Measurements from ENCODE around the gene SERTAD3.
A peak's percentile ranks its signal among the peaks of the same experiment; 100 is the strongest.
"Not testable (repeated sequence)": the region's sequence is repeated elsewhere in the genome, so short reads cannot be mapped to it uniquely, and the experiment has no call there.

The SERTAD3 gene

GRCh38 chr19:40444000-40444824, at the start of gene SERTAD3:
Gene SERTAD3 (minus strand): TSS chr19:40444335. CDS start chr19:40442080, 2,255 bp downstream.
- DNase-seq = peak; percentile 98

DNA sequence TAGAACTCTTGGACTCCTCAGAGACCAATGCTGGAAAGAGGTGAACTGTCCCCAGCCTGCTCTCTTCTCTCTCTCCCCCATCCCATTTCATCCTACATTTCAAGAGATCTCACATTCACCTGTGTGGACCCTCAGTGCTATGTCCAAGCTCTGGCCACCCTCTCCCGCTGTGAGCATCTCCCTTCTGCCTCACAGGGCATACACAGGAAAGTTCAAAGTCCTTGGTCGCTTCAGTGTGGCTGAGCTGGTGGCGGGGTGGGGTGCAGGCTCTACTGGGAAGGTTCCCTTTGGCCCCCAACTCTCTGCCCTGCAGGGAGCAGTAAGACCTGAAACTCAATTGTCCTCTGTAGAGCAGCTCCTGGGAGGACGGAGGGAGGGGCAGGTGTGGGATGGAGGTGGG, 49.6 kb upstream of the SERTAD3 start:
- DNase-seq = no peak

GRCh38 chr19:40492274-40492673, 48.1 kb upstream of the SERTAD3 start:
- no peak for DNase-seq

- no peak for DNase-seq
Measured at GRCh38 chr19:40489882-40490230, 45.7 kb upstream of the SERTAD3 start.

- DNase-seq = no peak
Measured at GRCh38 chr19:40486017-40486416, 41.9 kb upstream of the SERTAD3 start.

GRCh38 chr19:40475878-40476644, 31.9 kb upstream of the SERTAD3 start:
- DNase-seq = not testable (repeated sequence)

GRCh38 chr19:40474737-40475136, 30.6 kb upstream of the SERTAD3 start:
- no peak for DNase-seq

- no peak for DNase-seq
Measured at GRCh38 chr19:40472516-40472915, 28.4 kb upstream of the SERTAD3 start.

- DNase-seq = no peak
Measured at GRCh38 chr19:40471111-40471510, 27.0 kb upstream of the SERTAD3 start.

DNA sequence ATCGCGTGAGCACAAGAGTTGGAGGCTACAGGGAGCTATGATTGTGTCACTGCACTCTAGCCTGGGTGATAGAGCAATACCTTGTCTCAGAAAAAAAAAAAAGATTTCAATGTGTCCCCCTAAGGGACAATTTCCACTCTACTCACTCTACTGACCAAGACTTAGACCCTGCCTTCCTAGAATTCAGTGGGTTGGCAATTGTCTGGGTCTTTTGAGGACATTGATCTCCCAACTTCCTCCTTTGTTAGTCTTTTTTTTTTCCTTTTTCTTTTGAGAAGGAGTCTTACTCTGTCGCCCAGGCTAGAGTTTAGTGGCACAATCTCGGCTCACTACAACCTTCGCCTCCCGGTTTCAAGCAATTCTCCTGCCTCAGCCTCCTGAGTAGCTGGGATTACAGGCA, 24.9 kb upstream of the SERTAD3 start:
- DNase-seq = no peak

DNA sequence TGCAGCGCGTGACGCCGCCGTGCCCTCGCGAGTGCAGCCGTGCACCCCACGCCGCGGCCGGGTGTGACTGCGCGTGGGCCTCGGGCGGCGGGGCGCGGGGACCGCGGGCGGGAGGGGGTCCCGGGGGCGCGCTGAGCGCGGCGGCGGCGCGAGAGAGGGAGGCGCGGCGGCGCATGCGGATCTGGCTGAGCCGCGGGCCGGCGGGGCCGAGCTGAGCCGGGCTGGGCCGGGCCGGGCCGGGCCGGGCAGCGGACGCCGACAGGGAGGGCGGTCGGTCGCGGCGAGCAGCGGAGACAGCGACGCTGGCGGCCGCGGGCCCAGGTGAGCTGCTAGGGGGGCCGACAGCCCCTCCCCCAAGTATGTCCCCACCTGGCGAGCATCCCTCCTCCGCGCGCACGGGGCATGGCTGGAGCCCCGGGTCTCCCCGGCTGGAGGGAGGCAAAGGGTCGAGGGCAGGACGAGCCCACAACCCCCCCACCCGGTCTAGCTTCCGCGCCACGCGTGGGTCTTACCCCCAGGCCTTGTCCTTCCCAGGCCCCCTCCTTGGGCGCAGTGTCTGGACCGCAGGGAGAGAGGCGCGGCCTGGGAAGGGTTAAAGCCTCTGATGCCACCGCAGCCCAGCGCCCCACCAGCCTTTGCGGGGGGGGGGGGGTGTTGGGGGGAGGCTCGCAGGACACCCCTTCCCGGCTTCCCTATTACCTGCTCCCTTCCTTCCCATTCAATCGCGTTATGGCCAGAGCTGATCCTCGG, 23.0 kb upstream of the SERTAD3 start, which contains the start of gene SPTBN4:
Gene SPTBN4, plus strand, starts transcription at position 17 of the 750 bp plus-strand sequence. CDS start 5,621 bp downstream, outside the sequence.
- peak; percentile 19 for DNase-seq

- DNase-seq = peak; percentile 17
Measured at GRCh38 chr19:40466219-40466984, 22.3 kb upstream of the SERTAD3 start.

DNA sequence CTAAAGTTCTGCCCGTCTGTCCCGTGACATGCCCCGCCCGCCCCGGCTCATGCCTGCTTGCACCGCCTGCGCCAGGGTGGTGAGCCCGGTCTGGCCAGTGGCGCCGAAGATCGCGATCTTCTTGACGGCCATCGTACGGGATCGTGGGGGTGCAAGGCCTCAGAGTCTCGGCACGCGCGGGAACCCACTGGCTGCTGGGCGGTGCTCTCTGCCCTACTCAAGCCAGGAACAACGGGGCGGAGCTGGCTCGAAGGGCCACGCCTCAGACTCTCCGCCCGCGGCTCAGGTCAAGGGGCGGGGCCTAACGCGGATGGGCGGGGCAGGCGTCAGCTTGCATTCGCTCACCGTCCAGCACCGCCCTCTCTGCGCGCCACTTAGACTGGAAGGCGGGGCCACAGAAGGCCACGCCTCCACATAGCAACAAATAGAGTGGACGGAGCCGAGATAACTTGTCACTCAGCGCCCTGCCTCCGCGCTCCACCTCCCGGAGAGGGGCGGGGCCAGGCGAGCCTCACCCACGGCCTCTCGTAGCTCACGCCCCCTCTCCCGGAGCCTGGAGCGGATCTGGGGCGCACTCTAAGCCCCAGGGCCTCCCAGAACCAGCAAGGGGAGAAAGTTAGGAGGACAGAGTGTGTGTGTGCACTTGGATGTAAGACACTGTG, 21.6 kb upstream of the SERTAD3 start, which contains the start of gene BLVRB:
Gene BLVRB, minus strand, starts transcription at position 189 of the 662 bp plus-strand sequence. Its CDS starts 57 bp downstream, at position 132.
- peak; percentile 98 for DNase-seq

GRCh38 chr19:40465025-40465556, 21.0 kb upstream of the SERTAD3 start:
- DNase-seq = peak; percentile 46

GRCh38 chr19:40464059-40465024, 20.2 kb upstream of the SERTAD3 start:
- DNase-seq = peak; percentile 84

GRCh38 chr19:40463587-40464037, 19.5 kb upstream of the SERTAD3 start:
- DNase-seq = not testable (repeated sequence)

- no peak for DNase-seq
Measured at GRCh38 chr19:40461669-40462221, 17.6 kb upstream of the SERTAD3 start.

DNA sequence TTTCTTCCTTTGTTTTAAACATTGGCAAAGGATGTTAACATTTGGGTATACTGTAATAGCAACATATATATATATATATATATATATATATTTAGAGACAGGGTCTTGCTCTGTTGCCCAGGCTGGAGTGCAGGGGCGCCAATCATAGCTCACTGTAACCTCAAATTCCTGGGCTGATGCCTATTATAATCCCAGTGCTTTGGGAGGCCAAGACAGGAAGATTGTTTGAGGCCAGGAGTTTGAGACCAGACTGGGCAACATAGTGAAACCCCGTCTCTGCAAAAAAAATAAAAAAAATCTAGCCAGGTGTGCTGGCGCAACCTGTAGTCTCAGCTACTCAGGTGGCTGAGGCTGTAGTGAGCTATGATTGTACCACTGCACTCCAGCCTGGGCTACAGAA, 16.1 kb upstream of the SERTAD3 start:
- no peak for DNase-seq

- DNase-seq = no peak
Measured at GRCh38 chr19:40458597-40458974, 14.5 kb upstream of the SERTAD3 start.
